ENCODE results near the gene PDHX.

DNA sequence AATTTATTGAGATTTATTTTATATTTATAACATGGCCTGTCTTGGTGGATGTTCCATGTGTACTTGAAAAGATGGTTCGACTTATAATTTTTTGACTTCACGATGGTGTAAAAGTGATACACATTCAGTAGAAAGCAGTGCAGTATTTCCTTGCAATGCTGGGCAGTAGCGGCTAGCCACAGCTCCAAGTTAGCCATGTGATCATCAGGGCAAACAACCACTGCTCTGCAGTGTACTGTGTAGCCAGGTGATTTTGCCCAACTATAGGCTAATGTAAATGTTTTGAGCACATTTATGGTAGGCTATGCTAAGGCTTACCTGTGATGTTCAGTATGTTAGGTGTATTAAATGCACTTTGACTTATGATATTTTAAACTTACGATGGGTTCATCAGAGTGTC lies 52.4 kb downstream of the PDHX start:
- TF ChIP-seq, protein P1, sequence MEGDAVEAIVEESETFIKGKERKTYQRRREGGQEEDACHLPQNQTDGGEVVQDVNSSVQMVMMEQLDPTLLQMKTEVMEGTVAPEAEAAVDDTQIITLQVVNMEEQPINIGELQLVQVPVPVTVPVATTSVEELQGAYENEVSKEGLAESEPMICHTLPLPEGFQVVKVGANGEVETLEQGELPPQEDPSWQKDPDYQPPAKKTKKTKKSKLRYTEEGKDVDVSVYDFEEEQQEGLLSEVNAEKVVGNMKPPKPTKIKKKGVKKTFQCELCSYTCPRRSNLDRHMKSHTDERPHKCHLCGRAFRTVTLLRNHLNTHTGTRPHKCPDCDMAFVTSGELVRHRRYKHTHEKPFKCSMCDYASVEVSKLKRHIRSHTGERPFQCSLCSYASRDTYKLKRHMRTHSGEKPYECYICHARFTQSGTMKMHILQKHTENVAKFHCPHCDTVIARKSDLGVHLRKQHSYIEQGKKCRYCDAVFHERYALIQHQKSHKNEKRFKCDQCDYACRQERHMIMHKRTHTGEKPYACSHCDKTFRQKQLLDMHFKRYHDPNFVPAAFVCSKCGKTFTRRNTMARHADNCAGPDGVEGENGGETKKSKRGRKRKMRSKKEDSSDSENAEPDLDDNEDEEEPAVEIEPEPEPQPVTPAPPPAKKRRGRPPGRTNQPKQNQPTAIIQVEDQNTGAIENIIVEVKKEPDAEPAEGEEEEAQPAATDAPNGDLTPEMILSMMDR (IDR thresholded peaks at IDR 0.05): no peak
- TF ChIP-seq POLR2A (IDR thresholded peaks at IDR 0.05): no peak

Data from heart left ventricle (tissue), 13 donors.